ENCODE measurements around the gene LCLAT1. TPM values are rescaled to one million over a fixed set of nuclear protein-coding genes. Genes with fewer than 3 reads are reported as not detected.
A peak's percentile ranks its signal among the peaks of the same experiment; 100 is the strongest.
"Not testable (repeated sequence)": the region's sequence is repeated elsewhere in the genome, so short reads cannot be mapped to it uniquely, and the experiment has no call there.

Gene LCLAT1
- total and polyA plus RNA-seq, 2 of the 4 experiments (the other 2 are of a cell fraction): 7.5 to 11.5 TPM

DNA sequence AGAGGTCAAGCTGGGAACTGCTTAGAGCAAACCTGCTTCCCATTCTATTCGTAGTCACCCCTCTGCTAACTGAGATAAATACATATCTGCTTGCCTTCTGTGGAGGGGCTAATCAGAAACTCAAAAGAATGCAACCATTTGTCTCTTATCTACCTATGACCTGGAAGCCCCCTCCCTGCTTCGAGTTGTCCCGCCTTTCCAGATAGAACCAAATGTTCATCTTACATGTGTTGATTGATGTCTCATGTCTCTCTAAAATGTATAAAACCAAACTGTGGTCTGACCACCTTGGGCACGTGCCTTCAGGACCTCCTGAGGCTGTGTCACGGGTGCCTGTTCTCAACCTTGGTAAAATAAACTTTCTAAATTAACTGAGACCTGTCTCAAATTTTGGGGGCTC lies 66.6 kb downstream of the LCLAT1 start:
- H2AK9ac ChIP-seq (replicated peaks; ENCODE audit: low read depth, low read length, poor library complexity); POLR2A ChIA-PET (ENCODE audit: unreplicated experiment); BruUV-seq (replicated peaks); H3K23ac ChIP-seq (ENCODE audit: low read depth, low read length); H3K56ac ChIP-seq (ENCODE audit: extremely low read depth, insufficient read depth, low read length); H3K4me1 ChIP-seq (ENCODE audit: control insufficient read depth, insufficient read depth, low read length); H4K8ac ChIP-seq (ENCODE audit: low read depth in 2 of 2, low read length in 2 of 2); H2AK5ac ChIP-seq (ENCODE audit: low read depth, low read length); H2AFZ ChIP-seq (replicated peaks; ENCODE audit: low read length, poor library complexity); H3K9me3 ChIP-seq (ENCODE audit: control insufficient read depth, insufficient read depth, low read length); H2BK20ac ChIP-seq (ENCODE audit: low read depth, low read length); in situ Hi-C loops (cut with MboI; ENCODE audit: low sequenced_read_pairs); H3K14ac ChIP-seq (replicated peaks; ENCODE audit: low read depth, low read length); H3K4me3 ChIP-seq (ENCODE audit: insufficient read depth, low read depth, low read length); H4K5ac ChIP-seq (ENCODE audit: low read depth, low read length); H3K36me3 ChIP-seq (ENCODE audit: control insufficient read depth, insufficient read depth, low read length); H3K27ac ChIP-seq (ENCODE audit: insufficient read depth, low read length); H3K4ac ChIP-seq (ENCODE audit: low read depth, low read length); H2BK5ac ChIP-seq (ENCODE audit: low read depth, low read length, poor library complexity, severe bottlenecking); H3K4me2 ChIP-seq (ENCODE audit: low read depth, low read length); H3K9me1 ChIP-seq (ENCODE audit: insufficient read depth, low read length); H2BK15ac ChIP-seq (ENCODE audit: low read depth, low read length); H3K9ac ChIP-seq (ENCODE audit: low read depth, low read length); DNase-seq; ATAC-seq (ENCODE audit: low read depth); dilution Hi-C loops (cut with HindIII; ENCODE audit: low sequenced_read_pairs, unreplicated experiment); H3K27me3 ChIP-seq (ENCODE audit: control insufficient read depth, insufficient read depth, low read length); CTCF ChIA-PET: not testable (repeated sequence)
- peaks cover 14 to 52% of the 10 kb centered on the region in 2 experiments; a peak in 3 of 4 replicates for H3K79me1 ChIP-seq (ENCODE audit: low read depth in 1 of 2, low read length in 2 of 2)
- peak overlapping the region; percentile 27; the same call in 1 of the 2 replicates for H2BK120ac ChIP-seq (ENCODE audit: low read depth, low read length)
- intact Hi-C loops (cut with micrococcal nuclease): loop anchor here (10.0 kb wide), 1 partner anchor 191 kb away; no protein-coding TSS in a partner anchor
- WGBS, 2 experiments (ENCODE audit: extremely low coverage in 2 of 2, insufficient read length in 1 of 2): no CpG with 5 or more reads among the region's 5 CpGs
- H3K18ac ChIP-seq (ENCODE audit: low read depth, low read length): peak overlapping the region; percentile 29; the same call in 1 of the 2 replicates
- H4K20me1 ChIP-seq (ENCODE audit: insufficient read depth, low read length): peaks cover 15% of the 10 kb centered on the region; the same call in 1 of the 2 replicates
- H4K91ac ChIP-seq (ENCODE audit: insufficient read depth, low read depth, low read length): peak overlapping the region; percentile 26; the same call in 1 of the 2 replicates
